ENCODE data around the gene SLC9A3.

DNA sequence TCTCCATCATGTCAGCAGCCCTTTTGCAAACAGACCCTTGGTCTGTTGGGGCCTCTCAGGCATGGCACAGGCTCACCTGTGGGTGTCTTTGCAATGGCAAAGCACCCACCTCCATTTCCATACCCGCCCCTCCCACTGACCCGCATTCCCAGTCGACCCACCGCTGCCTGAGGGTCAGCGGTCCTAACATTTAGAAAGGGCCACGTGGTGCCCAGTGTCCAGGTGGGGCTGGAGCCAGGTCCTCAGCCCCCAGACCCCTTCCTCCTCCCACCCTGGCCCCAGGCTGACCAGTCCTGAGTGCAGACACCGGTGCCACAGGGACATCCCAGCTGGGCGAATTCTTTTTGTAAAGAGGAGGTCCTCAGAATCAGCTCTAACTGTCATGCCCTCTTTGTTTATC lies 44.6 kb upstream of the SLC9A3 start:
- TF ChIP-seq CTCF (IDR thresholded peaks at IDR 0.05; ENCODE audit: low read depth, low read length): no peak
- TF ChIP-seq EZH2phosphoT487 (IDR thresholded peaks at IDR 0.05; ENCODE audit: low read depth): no peak
